GM12801 (cell line): ENCODE measurements around the gene ACTL10.

ENCODE experiments used
- TF ChIP-seq, protein P1 (sequence below): IDR thresholded peaks from one replicate; pipeline ENCODE4 v1.5.1; 2011; ENCODE audit warnings: control low read depth; ENCODE audit not compliant: insufficient read length; ENCODE audit errors: extremely low read depth

The ACTL10 gene

DNA sequence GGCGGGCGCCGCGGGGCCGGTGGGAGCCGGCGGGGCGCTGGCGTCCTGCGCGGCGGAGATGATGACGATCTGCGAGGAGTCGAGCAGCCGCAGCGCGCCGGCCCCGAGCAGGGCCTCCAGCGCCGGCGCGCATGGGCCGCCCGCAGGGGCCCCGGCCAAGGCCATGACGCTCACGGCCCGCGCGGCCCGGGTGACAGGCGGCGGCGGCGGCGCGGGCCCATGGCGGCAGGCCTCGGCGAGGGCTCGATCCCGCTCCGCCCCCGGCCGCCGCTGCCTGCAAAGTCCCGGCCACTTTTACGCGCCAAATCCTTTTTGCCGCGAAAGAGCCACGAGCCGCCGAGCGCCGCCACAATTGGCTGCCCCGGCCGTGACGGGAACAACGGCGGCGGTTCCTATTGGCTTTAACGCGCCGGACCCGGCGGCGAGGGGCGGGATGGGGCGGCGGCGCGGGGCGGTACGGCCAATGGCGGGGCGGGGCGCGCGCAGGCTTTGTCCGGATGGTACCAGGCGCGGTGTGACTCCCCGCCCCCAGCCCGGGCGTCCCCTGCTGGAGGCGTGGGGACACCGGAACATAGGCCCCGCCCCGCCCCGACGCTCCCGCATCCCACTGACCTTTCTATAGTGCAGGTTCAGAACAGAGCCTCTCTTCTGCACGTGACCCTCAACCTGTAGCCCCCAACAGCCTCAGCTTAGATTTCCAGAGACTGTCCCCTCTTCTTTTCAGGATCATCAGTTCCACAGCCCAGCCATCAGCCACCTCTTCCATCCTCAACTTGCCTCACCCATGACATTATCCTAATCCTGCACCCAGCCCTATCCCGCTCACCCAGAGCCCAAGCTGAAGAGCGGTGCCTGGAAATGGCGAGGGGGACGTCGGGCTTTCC, 19.6 kb downstream of the ACTL10 start, which contains the start of gene E2F1:
Gene E2F1 (minus strand): TSS at position 286 of the 884 bp plus-strand sequence. CDS start 121 bp downstream, at position 165.
- TF ChIP-seq, protein P1, sequence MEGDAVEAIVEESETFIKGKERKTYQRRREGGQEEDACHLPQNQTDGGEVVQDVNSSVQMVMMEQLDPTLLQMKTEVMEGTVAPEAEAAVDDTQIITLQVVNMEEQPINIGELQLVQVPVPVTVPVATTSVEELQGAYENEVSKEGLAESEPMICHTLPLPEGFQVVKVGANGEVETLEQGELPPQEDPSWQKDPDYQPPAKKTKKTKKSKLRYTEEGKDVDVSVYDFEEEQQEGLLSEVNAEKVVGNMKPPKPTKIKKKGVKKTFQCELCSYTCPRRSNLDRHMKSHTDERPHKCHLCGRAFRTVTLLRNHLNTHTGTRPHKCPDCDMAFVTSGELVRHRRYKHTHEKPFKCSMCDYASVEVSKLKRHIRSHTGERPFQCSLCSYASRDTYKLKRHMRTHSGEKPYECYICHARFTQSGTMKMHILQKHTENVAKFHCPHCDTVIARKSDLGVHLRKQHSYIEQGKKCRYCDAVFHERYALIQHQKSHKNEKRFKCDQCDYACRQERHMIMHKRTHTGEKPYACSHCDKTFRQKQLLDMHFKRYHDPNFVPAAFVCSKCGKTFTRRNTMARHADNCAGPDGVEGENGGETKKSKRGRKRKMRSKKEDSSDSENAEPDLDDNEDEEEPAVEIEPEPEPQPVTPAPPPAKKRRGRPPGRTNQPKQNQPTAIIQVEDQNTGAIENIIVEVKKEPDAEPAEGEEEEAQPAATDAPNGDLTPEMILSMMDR = no peak

DNA sequence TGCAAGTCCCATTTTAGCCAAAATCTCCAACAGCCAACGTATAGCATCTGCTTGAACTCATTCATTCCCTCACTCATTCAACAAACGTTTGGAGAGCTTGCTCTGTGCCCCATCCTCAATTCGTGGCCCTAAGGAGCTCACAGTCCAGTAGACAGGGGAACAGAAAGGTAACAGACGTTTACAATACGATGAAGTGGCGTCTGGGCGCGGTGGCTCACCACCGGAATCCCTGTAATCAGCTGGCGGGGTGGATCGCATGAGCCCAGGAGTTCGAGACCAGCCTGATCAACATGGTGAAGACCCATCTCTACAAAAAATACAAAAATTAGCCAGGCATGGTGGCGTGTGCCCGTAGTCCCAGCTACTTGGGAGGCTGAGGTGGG, 20.2 kb downstream of the ACTL10 start:
- TF ChIP-seq, protein P1 = no peak

DNA sequence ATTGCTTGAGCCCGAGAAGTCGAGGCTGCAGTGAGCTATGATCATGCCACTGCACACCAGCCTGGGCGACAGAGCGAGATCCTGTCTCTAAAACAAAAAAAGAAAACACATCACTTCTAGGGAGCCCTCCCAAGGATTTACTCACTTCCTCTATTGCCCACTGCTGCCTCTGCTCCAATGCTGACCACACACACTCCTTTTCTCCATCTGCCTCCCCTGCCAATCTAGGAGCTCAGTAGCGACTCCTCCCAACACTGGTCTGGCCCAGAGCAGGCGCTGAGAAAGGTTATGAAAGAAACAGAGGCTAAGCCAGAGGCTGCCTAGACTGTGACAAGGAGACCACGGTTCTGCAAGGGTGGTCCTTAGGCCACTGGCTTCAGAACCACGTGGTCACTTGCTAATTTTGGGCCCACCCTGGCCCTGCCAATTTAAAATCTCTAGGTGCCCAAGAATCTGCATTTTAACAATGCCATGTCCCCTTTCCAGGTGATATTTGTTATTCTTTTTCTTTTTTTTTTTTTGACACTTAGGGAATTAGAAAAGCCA, 20.7 kb downstream of the ACTL10 start:
- TF ChIP-seq, protein P1 = no peak

DNA sequence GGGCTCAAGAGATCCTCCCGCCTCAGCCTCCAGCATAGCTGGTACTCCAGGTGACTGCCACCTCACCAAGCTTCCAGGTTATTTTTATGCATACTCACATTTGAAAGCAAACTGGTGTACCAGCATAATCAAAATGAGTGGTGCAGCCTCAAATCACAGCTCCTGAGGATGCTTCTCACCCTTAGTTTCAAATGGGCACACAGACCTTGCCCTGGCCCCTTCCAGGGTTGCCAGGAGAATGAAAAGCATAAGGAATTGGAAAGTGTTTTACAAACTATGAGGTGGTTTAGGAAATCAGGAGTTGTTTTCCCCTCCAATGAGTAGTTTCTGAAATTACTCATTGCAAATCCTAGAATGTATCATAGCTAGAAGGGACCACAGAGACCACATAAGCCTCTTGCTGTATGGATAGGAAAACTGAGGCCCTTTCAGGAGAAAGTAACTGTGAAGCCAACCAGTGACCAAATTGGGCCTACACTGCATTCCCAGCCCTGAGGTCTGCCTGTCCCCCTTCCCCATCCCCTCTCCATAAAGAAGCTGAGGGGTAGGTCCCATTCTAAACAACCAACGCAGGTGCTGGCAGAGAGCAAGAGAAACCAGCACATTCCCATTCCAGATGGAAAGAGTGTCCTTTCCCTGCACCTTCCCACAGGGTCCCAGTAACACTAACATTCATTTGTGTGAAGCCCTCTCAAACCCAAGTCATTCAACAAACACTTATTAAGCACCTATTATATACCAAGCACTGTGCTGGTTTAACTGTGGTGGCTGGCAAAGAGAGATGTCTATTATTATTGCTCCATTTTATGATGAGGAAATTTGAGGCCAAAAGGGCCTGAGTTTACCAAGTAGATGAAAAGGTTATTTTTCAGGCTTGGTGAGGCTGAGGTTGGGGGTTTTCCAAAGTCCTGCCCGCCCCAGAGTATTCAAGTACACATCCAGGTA, 21.5 kb downstream of the ACTL10 start:
- TF ChIP-seq, protein P1 = no peak

DNA sequence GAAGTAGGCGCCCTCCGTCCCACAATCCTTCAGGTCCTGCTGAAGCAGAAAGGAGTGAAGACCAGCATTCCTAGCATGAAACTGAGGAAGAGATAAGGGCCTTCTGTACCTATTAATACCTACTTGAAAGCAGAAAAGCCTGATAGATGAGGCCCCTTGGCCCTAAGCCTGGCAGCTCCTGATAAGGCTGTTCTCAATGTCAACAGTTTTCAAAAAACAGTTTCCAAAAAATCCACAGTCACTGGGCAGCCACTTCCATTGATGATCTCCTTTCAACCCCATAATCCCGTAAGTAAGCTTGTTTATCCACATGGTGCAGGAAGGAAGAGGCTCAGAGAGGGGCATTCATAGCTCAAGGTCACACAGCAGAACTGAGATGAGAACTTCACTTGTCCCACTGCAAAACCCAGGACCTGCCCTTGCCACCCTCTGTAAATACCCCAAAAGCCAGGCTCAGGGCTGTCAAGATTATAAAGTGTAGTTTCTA, 22.2 kb downstream of the ACTL10 start:
- TF ChIP-seq, protein P1 = no peak

DNA sequence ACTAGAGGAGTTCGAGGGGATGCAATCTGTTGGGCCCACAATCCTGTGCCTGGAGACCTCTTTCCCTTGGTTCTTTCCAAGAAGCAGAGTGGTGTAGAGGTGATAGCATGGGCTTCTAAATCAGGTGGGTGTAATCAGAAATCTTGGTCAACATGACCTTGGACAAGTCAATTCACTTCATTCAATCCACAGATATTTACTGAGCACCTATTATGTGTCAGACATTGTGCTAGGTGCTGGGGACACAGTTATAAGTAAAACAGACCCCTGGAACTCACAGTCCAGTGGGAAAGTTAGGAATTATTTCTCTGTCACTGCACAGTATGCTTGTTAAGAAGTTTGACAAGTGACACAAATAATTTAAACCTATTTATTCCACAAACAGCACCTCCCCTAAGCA, 22.8 kb downstream of the ACTL10 start:
- TF ChIP-seq, protein P1 = no peak

DNA sequence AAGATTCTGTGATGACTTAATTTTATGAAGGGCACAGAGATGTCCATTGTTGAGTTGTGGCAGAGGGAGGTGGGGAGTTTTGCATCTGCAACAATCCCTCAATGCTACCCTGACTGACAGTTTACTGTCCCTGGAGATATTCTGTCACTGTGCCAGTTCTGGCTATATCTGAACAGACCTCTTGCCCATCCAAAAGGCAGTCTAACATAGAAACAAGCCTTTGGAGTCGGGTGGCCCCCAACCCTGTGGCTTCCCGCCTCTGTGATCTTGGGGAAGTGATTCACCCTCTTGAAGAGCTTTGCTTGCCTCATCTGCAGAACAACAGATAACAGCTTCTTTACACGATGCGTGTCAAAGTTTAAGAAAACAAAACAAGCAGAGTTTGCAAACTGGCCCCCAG, 23.2 kb downstream of the ACTL10 start:
- TF ChIP-seq, protein P1 = no peak
